HepG2 (cell line): ENCODE data around the gene PIP5KL1. TPM values are rescaled to one million over a fixed set of nuclear protein-coding genes. Genes with fewer than 3 reads are reported as not detected.

Source experiments
- CAMTA2 ChIP-seq: sonication (generic); formaldehyde crosslinking; IDR thresholded peaks from 2 replicates; pipeline ENCODE4 v1.4.0; 2020; ENCODE audit warnings: mild to moderate bottlenecking, missing genetic modification reagents, borderline replicate concordance
- CTCF ChIP-seq: sonication (generic); formaldehyde crosslinking; IDR thresholded peaks from 2 replicates; pipeline ENCODE4 v1.5.0; 2020; ENCODE audit warnings: mild to moderate bottlenecking, missing genetic modification reagents, moderate library complexity
- DRAP1 ChIP-seq: IDR thresholded peaks from 2 replicates; pipeline ENCODE4 v1.6.1; 2016; ENCODE audit warnings: missing genetic modification reagents, missing compliant biosample characterization
- MAZ ChIP-seq, 2 experiments: sonication (generic) in 1 of 2; formaldehyde crosslinking in 1 of 2; IDR thresholded peaks; 2 replicates each; pipeline versions ENCODE4 v1.5.0 to v1.6.1; 2012 to 2020; ENCODE audit warnings: low read depth in 2 of 2, mild to moderate bottlenecking in 2 of 2, borderline replicate concordance in 1 of 2, improper control_type of control experiment in 1 of 2, low read length in 1 of 2, missing genetic modification reagents in 1 of 2, moderate library complexity in 1 of 2
- MXD1 ChIP-seq: sonication (generic); formaldehyde crosslinking; IDR thresholded peaks from 2 replicates; pipeline ENCODE4 v1.4.0; 2020; ENCODE audit warnings: mild to moderate bottlenecking, missing genetic modification reagents
- POLR2A ChIP-seq, 2 experiments: IDR thresholded peaks; 2 replicates each; pipeline ENCODE4 v1.6.1; 2011; ENCODE audit warnings: low read depth in 2 of 2, low read length in 2 of 2, mild to moderate bottlenecking in 1 of 2, moderate library complexity in 1 of 2; ENCODE audit not compliant: insufficient read depth in 1 of 2
- SNAPC2 ChIP-seq: sonication (generic); formaldehyde crosslinking; IDR thresholded peaks from 2 replicates; pipeline ENCODE4 v1.8.1; 2022; ENCODE audit warnings: mild to moderate bottlenecking, missing genetic modification reagents
- ZBTB40 ChIP-seq, 2 experiments: fragments of 450-650 bp in 1 of 2; sonication (generic) in 1 of 2; formaldehyde crosslinking in 1 of 2; IDR thresholded peaks; 2 replicates each; pipeline versions ENCODE4 v1.6.1 to v1.8.0; 2016 to 2022; ENCODE audit warnings: antibody characterized with exemption in 1 of 2, mild to moderate bottlenecking in 1 of 2, missing genetic modification reagents in 1 of 2
- ZFX ChIP-seq: sonication (generic); formaldehyde crosslinking; IDR thresholded peaks from 2 replicates; pipeline ENCODE4 v1.4.0; 2020; ENCODE audit warnings: mild to moderate bottlenecking, low read depth, missing genetic modification reagents, moderate library complexity
- ZNF441 ChIP-seq: sonication (generic); formaldehyde crosslinking; IDR thresholded peaks from 2 replicates; pipeline ENCODE4 v1.7.0; 2021; ENCODE audit warnings: missing genetic modification reagents, borderline replicate concordance
- polyA plus RNA-seq, 8 experiments: library from polyadenylated mRNA; depleted of rRNA in 3 of 8; stranded (reverse) in 7 of 8; unstranded in 1 of 8; fragments of >200 nt; fragmentation: Illumina TruSeq in 4 of 8; extraction: Trizol in 4 of 8; gene quantifications; 2 replicates each; pipeline versions ENCODE4 v1.2.1 to v1.2.3, GENCODE V29; 2011 to 2016; ENCODE audit warnings: low read depth in 4 of 8, missing spikeins in 1 of 8, mixed read lengths in 1 of 8; ENCODE audit not compliant: insufficient read depth in 1 of 8
- total RNA-seq, 5 experiments: library from RNA; depleted of rRNA; stranded (reverse); fragments of >200 nt; fragmentation: Illumina TruSeq; extraction: Trizol; gene quantifications; 2 replicates each; pipeline ENCODE4 v1.2.3, GENCODE V29; 2016; ENCODE audit warnings: low read depth in 1 of 5

The PIP5KL1 gene
- total and polyA plus RNA-seq, 2 of the 13 experiments (the other 11 are each of a cell fraction or from before 2014, with no cell fraction given) = 0.20 to 0.49 TPM

- TF ChIP-seq ZBTB40 (IDR thresholded peaks at IDR 0.05) = no peak
- peak; percentile 37; the same call in 1 of the 2 replicates for TF ChIP-seq ZBTB40 (CRISPR knock-in tag; IDR thresholded peaks at IDR 0.05)
- no peak for TF ChIP-seq SNAPC2
- peak; percentile 99 for TF ChIP-seq ZNF441 (CRISPR knock-in tag)
- peak; percentile 51; the same call in 1 of the 2 replicates for TF ChIP-seq MAZ (IDR thresholded peaks at IDR 0.05; ENCODE audit: borderline replicate concordance, low read depth, low read length)
- TF ChIP-seq MAZ (CRISPR knock-in tag; IDR thresholded peaks at IDR 0.05; ENCODE audit: low read depth) = no peak
- TF ChIP-seq CAMTA2 (CRISPR knock-in tag) = no peak
- peak in 1 of 2 experiments; percentile 67; a peak in 2 of 4 replicates for TF ChIP-seq POLR2A (IDR thresholded peaks at IDR 0.05; ENCODE audit: insufficient read depth in 1 of 2, low read depth in 2 of 2, low read length in 2 of 2)
- TF ChIP-seq ZFX (CRISPR knock-in tag) = peak; percentile 83
- no peak for TF ChIP-seq MXD1
- peak; percentile 31; the same call in 1 of the 2 replicates for TF ChIP-seq CTCF
- 0 out of 2 replicates have a peak, but pooled peaks have one; percentile 38 for TF ChIP-seq DRAP1 (CRISPR knock-in tag)
Measured at GRCh38 chr9:127897193-127897692, 33.3 kb downstream of the PIP5KL1 start (continued).
